GM19099 (cell line): ENCODE measurements around the gene PDE3B.

Experiments
- POLR2A ChIP-seq: IDR thresholded peaks from 3 replicates; pipeline ENCODE4 v1.6.1; 2011; ENCODE audit warnings: low read depth; ENCODE audit not compliant: insufficient read length; ENCODE audit errors: extremely low read depth

PDE3B gene

GRCh38 chr11:14768526-14769188 lies 125.1 kb downstream of the PDE3B start:
- no peak for TF ChIP-seq POLR2A

GRCh38 chr11:14773755-14774154 lies 130.2 kb downstream of the PDE3B start:
- no peak for TF ChIP-seq POLR2A

- TF ChIP-seq POLR2A: no peak
Measured at GRCh38 chr11:14774721-14775120, 131.1 kb downstream of the PDE3B start.

- no peak for TF ChIP-seq POLR2A
Measured at GRCh38 chr11:14775897-14776296, 132.3 kb downstream of the PDE3B start.

GRCh38 chr11:14783788-14784187 lies 140.2 kb downstream of the PDE3B start:
- TF ChIP-seq POLR2A: no peak

GRCh38 chr11:14784230-14784629 lies 140.6 kb downstream of the PDE3B start:
- no peak for TF ChIP-seq POLR2A

- no peak for TF ChIP-seq POLR2A
Measured at GRCh38 chr11:14789879-14790484, 146.4 kb downstream of the PDE3B start.

GRCh38 chr11:14793546-14793945 lies 149.9 kb downstream of the PDE3B start:
- no peak for TF ChIP-seq POLR2A

- TF ChIP-seq POLR2A: no peak
Measured at GRCh38 chr11:14803846-14804245, 160.2 kb downstream of the PDE3B start.

- no peak for TF ChIP-seq POLR2A
Measured at GRCh38 chr11:14809466-14809865, 165.9 kb downstream of the PDE3B start.

GRCh38 chr11:14812757-14813156 lies 169.2 kb downstream of the PDE3B start:
- no peak for TF ChIP-seq POLR2A

- no peak for TF ChIP-seq POLR2A
Measured at GRCh38 chr11:14813516-14813915, 169.9 kb downstream of the PDE3B start.

GRCh38 chr11:14818779-14819178 lies 175.2 kb downstream of the PDE3B start:
- TF ChIP-seq POLR2A: no peak

GRCh38 chr11:14819596-14819995 lies 176.0 kb downstream of the PDE3B start:
- no peak for TF ChIP-seq POLR2A

GRCh38 chr11:14821031-14821430 lies 177.4 kb downstream of the PDE3B start:
- no peak for TF ChIP-seq POLR2A

GRCh38 chr11:14826600-14826999 lies 183.0 kb downstream of the PDE3B start:
- no peak for TF ChIP-seq POLR2A
